Ishikawa (cell line): ENCODE measurements around the gene NPAS4.

Experiments
- CEBPB ChIP-seq: IDR thresholded peaks from 2 replicates; pipeline ENCODE4 v1.6.1; 2012
- CREB1 ChIP-seq: IDR thresholded peaks from 2 replicates; pipeline ENCODE4 v1.6.1; 2012; ENCODE audit warnings: low read depth
- EGR1 ChIP-seq: IDR thresholded peaks from 2 replicates; pipeline ENCODE4 v1.6.1; 2012
- EP300 ChIP-seq: IDR thresholded peaks from 2 replicates; pipeline ENCODE4 v1.6.1; 2012; ENCODE audit warnings: borderline replicate concordance
- FOXM1 ChIP-seq: IDR thresholded peaks from 2 replicates; pipeline ENCODE4 v1.6.1; 2012; ENCODE audit warnings: low read depth, borderline replicate concordance
- NFIC ChIP-seq: IDR thresholded peaks from 2 replicates; pipeline ENCODE4 v1.6.1; 2012
- RAD21 ChIP-seq: IDR thresholded peaks from 2 replicates; pipeline ENCODE4 v1.6.1; 2012; ENCODE audit warnings: low read depth
- TAF1 ChIP-seq: IDR thresholded peaks from 2 replicates; pipeline ENCODE4 v1.6.1; 2012; ENCODE audit warnings: low read depth, mild to moderate bottlenecking
- TCF12 ChIP-seq: IDR thresholded peaks from 2 replicates; pipeline ENCODE4 v1.6.1; 2012; ENCODE audit warnings: low read depth
- TEAD4 ChIP-seq: IDR thresholded peaks from 2 replicates; pipeline ENCODE4 v1.6.1; 2012
- USF1 ChIP-seq: IDR thresholded peaks from 2 replicates; pipeline ENCODE4 v1.6.1; 2012
- YY1 ChIP-seq: IDR thresholded peaks from 2 replicates; pipeline ENCODE4 v1.6.1; 2012; ENCODE audit warnings: low read depth
- ZBTB7A ChIP-seq: IDR thresholded peaks from 2 replicates; pipeline ENCODE4 v1.6.1; 2012; ENCODE audit warnings: low read depth
- TF ChIP-seq, protein P1 (sequence below): IDR thresholded peaks from 2 replicates; pipeline ENCODE4 v1.6.1; 2012
- TF ChIP-seq, protein P2 (sequence below): IDR thresholded peaks from 2 replicates; pipeline ENCODE4 v1.6.1; 2012; ENCODE audit warnings: low read depth, mild to moderate bottlenecking

NPAS4 gene

DNA sequence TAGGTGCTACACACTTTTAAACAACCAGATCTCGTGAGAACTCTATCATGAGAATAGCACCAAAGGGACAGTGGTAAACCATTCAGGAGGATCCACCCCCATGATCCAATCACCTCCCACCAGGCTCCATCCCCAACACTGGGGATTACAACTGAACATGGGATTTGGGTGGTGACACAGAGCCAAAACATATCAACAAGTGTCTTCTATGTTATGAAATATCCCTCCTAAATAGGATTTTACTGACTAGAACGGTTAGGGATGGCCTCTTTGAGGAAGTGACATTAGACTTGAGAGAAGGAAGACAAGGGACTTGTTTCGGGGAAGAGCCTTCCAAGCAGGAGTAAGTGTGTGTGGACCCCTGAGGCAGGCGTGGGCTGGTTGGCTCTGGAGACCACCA is 29.7 kb downstream of the NPAS4 start:
- TF ChIP-seq TEAD4 (no peak), TAF1 (no peak), YY1 (no peak), ZBTB7A (no peak), NFIC (no peak), CEBPB (no peak), CREB1 (no peak), TCF12 (no peak), FOXM1 (no peak), USF1 (no peak), EGR1 (no peak), EP300 (no peak), RAD21 (no peak)
- TF ChIP-seq, protein P1, sequence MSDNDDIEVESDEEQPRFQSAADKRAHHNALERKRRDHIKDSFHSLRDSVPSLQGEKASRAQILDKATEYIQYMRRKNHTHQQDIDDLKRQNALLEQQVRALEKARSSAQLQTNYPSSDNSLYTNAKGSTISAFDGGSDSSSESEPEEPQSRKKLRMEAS = no peak
- TF ChIP-seq, protein P2, sequence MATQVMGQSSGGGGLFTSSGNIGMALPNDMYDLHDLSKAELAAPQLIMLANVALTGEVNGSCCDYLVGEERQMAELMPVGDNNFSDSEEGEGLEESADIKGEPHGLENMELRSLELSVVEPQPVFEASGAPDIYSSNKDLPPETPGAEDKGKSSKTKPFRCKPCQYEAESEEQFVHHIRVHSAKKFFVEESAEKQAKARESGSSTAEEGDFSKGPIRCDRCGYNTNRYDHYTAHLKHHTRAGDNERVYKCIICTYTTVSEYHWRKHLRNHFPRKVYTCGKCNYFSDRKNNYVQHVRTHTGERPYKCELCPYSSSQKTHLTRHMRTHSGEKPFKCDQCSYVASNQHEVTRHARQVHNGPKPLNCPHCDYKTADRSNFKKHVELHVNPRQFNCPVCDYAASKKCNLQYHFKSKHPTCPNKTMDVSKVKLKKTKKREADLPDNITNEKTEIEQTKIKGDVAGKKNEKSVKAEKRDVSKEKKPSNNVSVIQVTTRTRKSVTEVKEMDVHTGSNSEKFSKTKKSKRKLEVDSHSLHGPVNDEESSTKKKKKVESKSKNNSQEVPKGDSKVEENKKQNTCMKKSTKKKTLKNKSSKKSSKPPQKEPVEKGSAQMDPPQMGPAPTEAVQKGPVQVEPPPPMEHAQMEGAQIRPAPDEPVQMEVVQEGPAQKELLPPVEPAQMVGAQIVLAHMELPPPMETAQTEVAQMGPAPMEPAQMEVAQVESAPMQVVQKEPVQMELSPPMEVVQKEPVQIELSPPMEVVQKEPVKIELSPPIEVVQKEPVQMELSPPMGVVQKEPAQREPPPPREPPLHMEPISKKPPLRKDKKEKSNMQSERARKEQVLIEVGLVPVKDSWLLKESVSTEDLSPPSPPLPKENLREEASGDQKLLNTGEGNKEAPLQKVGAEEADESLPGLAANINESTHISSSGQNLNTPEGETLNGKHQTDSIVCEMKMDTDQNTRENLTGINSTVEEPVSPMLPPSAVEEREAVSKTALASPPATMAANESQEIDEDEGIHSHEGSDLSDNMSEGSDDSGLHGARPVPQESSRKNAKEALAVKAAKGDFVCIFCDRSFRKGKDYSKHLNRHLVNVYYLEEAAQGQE = no peak

- TF ChIP-seq RAD21 (no peak), CREB1 (no peak), TCF12 (no peak), TAF1 (no peak), NFIC (no peak), FOXM1 (no peak), EP300 (no peak), CEBPB (no peak), EGR1 (no peak)
- TF ChIP-seq, protein P1 = no peak
Measured at GRCh38 chr11:66451663-66452062, 30.8 kb downstream of the NPAS4 start.

GRCh38 chr11:66454247-66454646 is 33.4 kb downstream of the NPAS4 start:
- TF ChIP-seq YY1 = no peak
- no peak for TF ChIP-seq CEBPB
- TF ChIP-seq, protein P2 = no peak
- no peak for TF ChIP-seq FOXM1
- no peak for TF ChIP-seq RAD21
- TF ChIP-seq EP300 = no peak
- TF ChIP-seq EGR1 = no peak
- no peak for TF ChIP-seq NFIC
- TF ChIP-seq CREB1 = no peak
- TF ChIP-seq TCF12 = no peak
- no peak for TF ChIP-seq ZBTB7A
- no peak for TF ChIP-seq TAF1
- TF ChIP-seq TEAD4 = no peak
- TF ChIP-seq, protein P1 = no peak
- TF ChIP-seq USF1 = no peak

GRCh38 chr11:66454828-66455227 is 34.0 kb downstream of the NPAS4 start:
- TF ChIP-seq RAD21 = no peak
- no peak for TF ChIP-seq USF1
- TF ChIP-seq CREB1 = no peak
- no peak for TF ChIP-seq NFIC
- TF ChIP-seq TAF1 = no peak
- no peak for TF ChIP-seq CEBPB
- TF ChIP-seq, protein P1 = no peak
- TF ChIP-seq YY1 = no peak
- no peak for TF ChIP-seq TCF12
- TF ChIP-seq ZBTB7A = no peak
- TF ChIP-seq FOXM1 = no peak
- TF ChIP-seq, protein P2 = no peak
- no peak for TF ChIP-seq EGR1
- TF ChIP-seq EP300 = no peak
- no peak for TF ChIP-seq TEAD4
